IPS DF 19.7 (cell line): Measurements from ENCODE around the gene AURKAIP1.
"Not testable (repeated sequence)": the region's sequence is repeated elsewhere in the genome, so short reads cannot be mapped to it uniquely, and the experiment has no call there.

Source experiments
- DNase-seq: peaks from one replicate; pipeline ENCODE4 v3.0.0-alpha.2; 2013; ENCODE audit warnings: low read depth, low spot score

Gene AURKAIP1

GRCh38 chr1:1374929-1375662 lies at the start of gene AURKAIP1:
Gene AURKAIP1 (minus strand): TSS chr1:1375207. CDS start chr1:1374756, 451 bp downstream.
- peak; percentile 98 for DNase-seq

- no peak for DNase-seq
These were observed 49.7 kb upstream of the AURKAIP1 start for GRCh38 chr1:1424707-1425106.

GRCh38 chr1:1423245-1423597 lies 48.2 kb upstream of the AURKAIP1 start:
- DNase-seq, result no peak

GRCh38 chr1:1422465-1423244 lies 47.6 kb upstream of the AURKAIP1 start:
- no peak for DNase-seq

GRCh38 chr1:1421907-1422464 lies 47.0 kb upstream of the AURKAIP1 start:
- DNase-seq, result no peak

- DNase-seq, result no peak
These were observed 46.3 kb upstream of the AURKAIP1 start, which contains the start of gene ANKRD65 for GRCh38 chr1:1421147-1421906. Gene ANKRD65 (minus strand): TSS chr1:1421276. CDS start chr1:1421005, 271 bp downstream.

- no peak for DNase-seq
These were observed 45.7 kb upstream of the AURKAIP1 start for GRCh38 chr1:1420654-1421141.

- no peak for DNase-seq
These were observed 45.0 kb upstream of the AURKAIP1 start for GRCh38 chr1:1419813-1420653.

GRCh38 chr1:1419363-1419812 lies 44.4 kb upstream of the AURKAIP1 start:
- DNase-seq, result no peak

- no peak for DNase-seq
These were observed 43.7 kb upstream of the AURKAIP1 start for GRCh38 chr1:1418464-1419362.

- not testable (repeated sequence) for DNase-seq
These were observed 42.9 kb upstream of the AURKAIP1 start for GRCh38 chr1:1417825-1418463.

GRCh38 chr1:1417396-1417795 lies 42.4 kb upstream of the AURKAIP1 start:
- not testable (repeated sequence) for DNase-seq

GRCh38 chr1:1415751-1416150 lies 40.7 kb upstream of the AURKAIP1 start:
- no peak for DNase-seq

- DNase-seq, result not testable (repeated sequence)
These were observed 37.4 kb upstream of the AURKAIP1 start for GRCh38 chr1:1412311-1412902.

GRCh38 chr1:1411626-1412025 lies 36.6 kb upstream of the AURKAIP1 start:
- no peak for DNase-seq

GRCh38 chr1:1410238-1410637 lies 35.2 kb upstream of the AURKAIP1 start:
- DNase-seq, result not testable (repeated sequence)

- no peak for DNase-seq
These were observed 32.8 kb upstream of the AURKAIP1 start for GRCh38 chr1:1407636-1408318.
